Activated T-cell treated with anti-CD3 and anti-CD28 coated beads for 48 hours (primary cell): Measurements from ENCODE around the gene HS3ST3B1.

ENCODE experiments used
- DNase-seq: peaks from one replicate; pipeline ENCODE4 v3.0.0-alpha.2; 2020; ENCODE audit warnings: low read depth

Gene HS3ST3B1

GRCh38 chr17:14303343-14304221, 2.7 kb downstream of the HS3ST3B1 start:
- DNase-seq = no peak

- DNase-seq = no peak
These were observed 3.4 kb downstream of the HS3ST3B1 start for GRCh38 chr17:14304222-14304772.

GRCh38 chr17:14304773-14305517, 4.1 kb downstream of the HS3ST3B1 start:
- DNase-seq = no peak

- DNase-seq = no peak
These were observed 5.1 kb downstream of the HS3ST3B1 start for GRCh38 chr17:14305785-14306496.

- no peak for DNase-seq
These were observed 5.7 kb downstream of the HS3ST3B1 start for GRCh38 chr17:14306596-14306995.

- DNase-seq = no peak
These were observed 6.7 kb downstream of the HS3ST3B1 start for GRCh38 chr17:14307560-14308024.

- no peak for DNase-seq
These were observed 7.7 kb downstream of the HS3ST3B1 start for GRCh38 chr17:14308636-14308964.

GRCh38 chr17:14308965-14309879, 8.3 kb downstream of the HS3ST3B1 start:
- DNase-seq = peak; percentile 92

GRCh38 chr17:14310101-14310500, 9.2 kb downstream of the HS3ST3B1 start:
- no peak for DNase-seq

GRCh38 chr17:14310605-14311004, 9.7 kb downstream of the HS3ST3B1 start:
- no peak for DNase-seq

GRCh38 chr17:14311186-14311705, 10.4 kb downstream of the HS3ST3B1 start:
- no peak for DNase-seq

GRCh38 chr17:14311981-14312380, 11.1 kb downstream of the HS3ST3B1 start:
- no peak for DNase-seq

- no peak for DNase-seq
These were observed 11.6 kb downstream of the HS3ST3B1 start for GRCh38 chr17:14312522-14312921.

GRCh38 chr17:14316126-14316832, 15.4 kb downstream of the HS3ST3B1 start:
- no peak for DNase-seq

- no peak for DNase-seq
These were observed 16.5 kb downstream of the HS3ST3B1 start for GRCh38 chr17:14317383-14317782.

GRCh38 chr17:14318109-14318917, 17.4 kb downstream of the HS3ST3B1 start:
- DNase-seq = no peak

- no peak for DNase-seq
These were observed 18.0 kb downstream of the HS3ST3B1 start for GRCh38 chr17:14318918-14319205.

GRCh38 chr17:14320098-14320497, 19.2 kb downstream of the HS3ST3B1 start:
- no peak for DNase-seq

GRCh38 chr17:14320734-14321475, 20.0 kb downstream of the HS3ST3B1 start:
- no peak for DNase-seq
